Trophoblast cell (in vitro differentiated cells and primary cell): ENCODE measurements around the gene EMILIN3.

Experiments
- DNase-seq, 2 donors: peaks; one replicate each; pipeline ENCODE4 v3.0.0-alpha.2; 2016
- H2AFZ ChIP-seq: 2 replicates; pipeline ENCODE4 v1.6.1; 2013; ENCODE audit warnings: low read length, moderate library complexity, mild to moderate bottlenecking; ENCODE audit not compliant: insufficient read depth, poor library complexity
- H2AK5ac ChIP-seq: 2 replicates; pipeline ENCODE4 v1.6.1; 2013; ENCODE audit warnings: mild to moderate bottlenecking, low read length
- H2BK120ac ChIP-seq: 2 replicates; pipeline ENCODE4 v1.6.1; 2013; ENCODE audit warnings: low read length, mild to moderate bottlenecking, moderate library complexity; ENCODE audit not compliant: insufficient read depth, poor library complexity
- H2BK12ac ChIP-seq: 2 replicates; pipeline ENCODE4 v1.6.1; 2013; ENCODE audit warnings: mild to moderate bottlenecking, low read length, moderate library complexity
- H2BK5ac ChIP-seq: 2 replicates; pipeline ENCODE4 v1.6.1; 2013; ENCODE audit warnings: low read length, low read depth, moderate library complexity, mild to moderate bottlenecking; ENCODE audit not compliant: poor library complexity
- H3K14ac ChIP-seq: 2 replicates; pipeline ENCODE4 v1.6.1; 2013; ENCODE audit warnings: mild to moderate bottlenecking, low read length
- H3K18ac ChIP-seq: 2 replicates; pipeline ENCODE4 v1.6.1; 2013; ENCODE audit warnings: mild to moderate bottlenecking, low read length
- H3K23ac ChIP-seq: 2 replicates; pipeline ENCODE4 v1.6.1; 2013; ENCODE audit warnings: low read length
- H3K27ac ChIP-seq: 2 replicates; pipeline ENCODE4 v1.5.1; 2013; ENCODE audit warnings: low read depth, mild to moderate bottlenecking, inconsistent platforms, low read length, moderate library complexity
- H3K27me3 ChIP-seq: 2 replicates; pipeline ENCODE4 v1.6.1; 2013; ENCODE audit warnings: inconsistent platforms, mild to moderate bottlenecking, low read length, moderate library complexity; ENCODE audit not compliant: insufficient read depth
- H3K36me3 ChIP-seq, 2 experiments: 1 replicate in 1 of 2; 2 replicates in 1 of 2; pipeline ENCODE4 v1.6.1; 2013; ENCODE audit warnings: low read length in 2 of 2, mild to moderate bottlenecking in 2 of 2, moderate library complexity in 1 of 2; ENCODE audit not compliant: insufficient read depth in 2 of 2, control insufficient read depth in 1 of 2
- H3K4ac ChIP-seq: 2 replicates; pipeline ENCODE4 v1.6.1; 2013; ENCODE audit warnings: low read depth, mild to moderate bottlenecking, low read length, moderate library complexity
- H3K4me1 ChIP-seq, 2 experiments: 1 replicate in 1 of 2; 2 replicates in 1 of 2; pipeline ENCODE4 v1.6.1; 2013; ENCODE audit warnings: low read length in 2 of 2, mild to moderate bottlenecking in 2 of 2, moderate library complexity in 1 of 2; ENCODE audit not compliant: insufficient read depth in 2 of 2, control insufficient read depth in 1 of 2
- H3K4me2 ChIP-seq: 2 replicates; pipeline ENCODE4 v1.6.1; 2013; ENCODE audit warnings: inconsistent platforms, mild to moderate bottlenecking, low read length, moderate library complexity
- H3K4me3 ChIP-seq: 2 replicates; pipeline ENCODE4 v1.5.1; 2013; ENCODE audit warnings: mild to moderate bottlenecking, low read depth, low read length, inconsistent platforms
- H3K79me1 ChIP-seq: one replicate; pipeline ENCODE4 v1.6.1; 2013; ENCODE audit warnings: low read length
- H3K79me2 ChIP-seq: 2 replicates; pipeline ENCODE4 v1.6.1; 2013; ENCODE audit warnings: low read length, mild to moderate bottlenecking; ENCODE audit not compliant: control insufficient read depth, insufficient read depth, poor library complexity
- H3K9ac ChIP-seq: 2 replicates; pipeline ENCODE4 v1.6.1; 2013; ENCODE audit warnings: mild to moderate bottlenecking, low read length
- H3K9me3 ChIP-seq: 2 replicates; pipeline ENCODE4 v1.6.1; 2013; ENCODE audit warnings: low read depth, mild to moderate bottlenecking, control low read depth, inconsistent platforms, low read length; ENCODE audit not compliant: insufficient read depth
- H4K12ac ChIP-seq: 2 replicates; pipeline ENCODE4 v1.6.1; 2013; ENCODE audit warnings: low read depth, mild to moderate bottlenecking, low read length, moderate library complexity
- H4K8ac ChIP-seq: 2 replicates; pipeline ENCODE4 v1.6.1; 2013; ENCODE audit warnings: low read depth, mild to moderate bottlenecking, low read length, moderate library complexity
- H4K91ac ChIP-seq: one replicate; pipeline ENCODE4 v1.6.1; 2013; ENCODE audit warnings: low read depth, mild to moderate bottlenecking, low read length, moderate library complexity
- WGBS: extraction: QIAGEN DNeasy Blood & Tissue Kit; methylation state at CpG from one replicate; pipeline ENCODE4 v1.1.7; 2013; ENCODE audit warnings: missing lambda C conversion rate; ENCODE audit not compliant: insufficient read length, insufficient coverage; ENCODE audit errors: extremely low coverage; 5-methylcytosine and 5-hydroxymethylcytosine counted together

Gene EMILIN3

GRCh38 chr20:41358717-41359116 is 7.9 kb downstream of the EMILIN3 start:
- no peak overlapping the region for H3K23ac ChIP-seq
- H2BK12ac ChIP-seq: no peak overlapping the region
- H2BK120ac ChIP-seq: no peak overlapping the region
- no peaks in the 10 kb centered on the region for H3K4me1 ChIP-seq
- H3K27me3 ChIP-seq: no peaks in the 10 kb centered on the region
- no peak overlapping the region for H2AFZ ChIP-seq
- H3K18ac ChIP-seq: no peak overlapping the region
- no peaks in the 10 kb centered on the region for H3K9me3 ChIP-seq
- H2AK5ac ChIP-seq: no peak overlapping the region
- no peak overlapping the region for H3K4me2 ChIP-seq
- no peak overlapping the region for H3K4me3 ChIP-seq
- no peak overlapping the region for H3K9ac ChIP-seq
- no peak overlapping the region for H4K12ac ChIP-seq
- H3K36me3 ChIP-seq: no peaks in the 10 kb centered on the region
- no peak overlapping the region for H3K14ac ChIP-seq
- no peak for DNase-seq
- no peak overlapping the region for H4K91ac ChIP-seq
- H2BK5ac ChIP-seq: no peak overlapping the region
- no peaks in the 10 kb centered on the region for H3K79me2 ChIP-seq
- no peak overlapping the region for H4K8ac ChIP-seq
- H3K79me1 ChIP-seq: no peaks in the 10 kb centered on the region
- H3K27ac ChIP-seq: no peak overlapping the region
- no peak overlapping the region for H3K4ac ChIP-seq
- no CpG with 5 or more reads among the region's 7 CpGs for WGBS

DNA sequence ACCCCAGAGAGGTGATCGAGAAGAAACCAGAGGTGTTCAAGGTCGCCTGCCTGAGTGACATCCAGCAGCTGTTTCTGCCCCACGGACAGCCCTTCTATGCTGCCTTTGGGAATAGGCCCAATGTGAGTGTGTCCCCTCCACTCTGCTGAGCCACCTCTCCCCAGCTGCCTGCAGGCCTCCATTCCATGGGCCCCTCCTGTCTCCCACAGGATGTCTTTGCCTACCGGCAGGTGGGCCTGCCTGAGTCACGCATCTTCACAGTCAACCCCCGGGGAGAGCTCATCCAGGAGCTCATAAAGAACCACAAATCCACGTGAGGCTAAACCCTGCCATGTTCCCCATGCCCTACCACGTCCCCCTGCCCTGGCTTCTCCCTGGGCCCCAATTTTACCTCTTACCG is 8.4 kb downstream of the EMILIN3 start:
- Histone ChIP-seq H3K27ac (no peak overlapping the region), H4K12ac (no peak overlapping the region), H2BK5ac (no peak overlapping the region), H3K79me2 (no peaks in the 10 kb centered on the region), H4K91ac (no peak overlapping the region), H3K4me2 (no peak overlapping the region), H3K14ac (no peak overlapping the region), H2BK12ac (no peak overlapping the region), H3K27me3 (no peaks in the 10 kb centered on the region), H2BK120ac (no peak overlapping the region), H2AK5ac (no peak overlapping the region), H3K18ac (no peak overlapping the region), H3K4me3 (no peak overlapping the region), H3K9me3 (no peaks in the 10 kb centered on the region), H3K36me3 (no peaks in the 10 kb centered on the region), H3K4ac (no peak overlapping the region), H2AFZ (no peak overlapping the region), H3K4me1 (no peaks in the 10 kb centered on the region), H4K8ac (no peak overlapping the region), H3K23ac (no peak overlapping the region), H3K79me1 (no peaks in the 10 kb centered on the region), H3K9ac (no peak overlapping the region)
- no peak for DNase-seq
- WGBS: no CpG with 5 or more reads among the region's 9 CpGs

- H3K18ac ChIP-seq: no peak overlapping the region
- no peaks in the 10 kb centered on the region for H3K79me2 ChIP-seq
- no peaks in the 10 kb centered on the region for H3K36me3 ChIP-seq
- H2AFZ ChIP-seq: no peak overlapping the region
- no peaks in the 10 kb centered on the region for H3K9me3 ChIP-seq
- WGBS: no CpG with 5 or more reads among the region's 11 CpGs
- no peak overlapping the region for H3K4ac ChIP-seq
- H3K4me2 ChIP-seq: no peak overlapping the region
- H4K12ac ChIP-seq: no peak overlapping the region
- H3K4me3 ChIP-seq: no peak overlapping the region
- no peaks in the 10 kb centered on the region for H3K27me3 ChIP-seq
- no peak overlapping the region for H2BK120ac ChIP-seq
- DNase-seq: no peak
- H2BK12ac ChIP-seq: no peak overlapping the region
- H2BK5ac ChIP-seq: no peak overlapping the region
- H3K23ac ChIP-seq: no peak overlapping the region
- no peak overlapping the region for H3K27ac ChIP-seq
- H2AK5ac ChIP-seq: no peak overlapping the region
- H3K79me1 ChIP-seq: no peaks in the 10 kb centered on the region
- H4K91ac ChIP-seq: no peak overlapping the region
- no peak overlapping the region for H3K14ac ChIP-seq
- H3K9ac ChIP-seq: no peak overlapping the region
- H4K8ac ChIP-seq: no peak overlapping the region
- no peaks in the 10 kb centered on the region for H3K4me1 ChIP-seq
These were observed 9.0 kb downstream of the EMILIN3 start for GRCh38 chr20:41357424-41358163.

DNA sequence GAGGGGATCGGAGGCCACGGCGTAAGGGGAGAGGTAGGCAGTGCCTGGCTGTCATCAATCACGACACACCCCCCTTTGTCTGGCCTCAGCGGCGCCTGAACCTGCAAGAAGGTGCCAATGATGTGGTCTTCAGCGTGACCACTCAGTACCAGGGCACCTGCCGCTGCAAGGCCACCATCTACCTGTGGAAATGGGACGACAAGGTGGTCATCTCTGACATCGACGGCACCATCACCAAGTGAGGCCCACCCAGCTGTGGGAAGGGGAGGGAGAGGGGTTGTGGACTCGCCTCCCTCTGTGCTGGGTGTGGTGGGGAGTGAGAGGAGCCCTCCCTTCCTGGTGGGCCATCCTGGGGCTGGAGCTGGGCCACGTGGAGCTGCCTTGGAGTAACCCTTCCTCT is 9.7 kb downstream of the EMILIN3 start:
- H3K9ac ChIP-seq: no peak overlapping the region
- H2AK5ac ChIP-seq: no peak overlapping the region
- H3K14ac ChIP-seq: no peak overlapping the region
- H2BK12ac ChIP-seq: no peak overlapping the region
- H3K79me2 ChIP-seq: no peaks in the 10 kb centered on the region
- no peak overlapping the region for H3K4ac ChIP-seq
- H3K23ac ChIP-seq: no peak overlapping the region
- no peak overlapping the region for H2BK120ac ChIP-seq
- H4K12ac ChIP-seq: no peak overlapping the region
- H2BK5ac ChIP-seq: no peak overlapping the region
- no peaks in the 10 kb centered on the region for H3K79me1 ChIP-seq
- no peaks in the 10 kb centered on the region for H3K27me3 ChIP-seq
- no peaks in the 10 kb centered on the region for H3K9me3 ChIP-seq
- no peak overlapping the region for H2AFZ ChIP-seq
- no peak overlapping the region for H4K91ac ChIP-seq
- DNase-seq: no peak
- H3K27ac ChIP-seq: no peak overlapping the region
- no peaks in the 10 kb centered on the region for H3K36me3 ChIP-seq
- H4K8ac ChIP-seq: no peak overlapping the region
- no peak overlapping the region for H3K4me3 ChIP-seq
- no CpG with 5 or more reads among the region's 13 CpGs for WGBS
- H3K18ac ChIP-seq: no peak overlapping the region
- H3K4me1 ChIP-seq: no peaks in the 10 kb centered on the region
- H3K4me2 ChIP-seq: no peak overlapping the region
